GM19468 (cell line): Measurements from ENCODE around the gene TLCD3B.
A peak's percentile ranks its signal among the peaks of the same experiment; 100 is the strongest.
"Not testable (repeated sequence)": the region's sequence is repeated elsewhere in the genome, so short reads cannot be mapped to it uniquely, and the experiment has no call there.

Experiments used
- ATAC-seq: cut with Tn5 transposase; IDR thresholded peaks from one replicate; pipeline ENCODE4 v1.9.1; 2021; ENCODE audit warnings: mild to moderate bottlenecking, moderate library complexity, moderate number of reproducible peaks; ENCODE audit not compliant: unreplicated experiment; ENCODE audit errors: extremely low read depth

TLCD3B gene

DNA sequence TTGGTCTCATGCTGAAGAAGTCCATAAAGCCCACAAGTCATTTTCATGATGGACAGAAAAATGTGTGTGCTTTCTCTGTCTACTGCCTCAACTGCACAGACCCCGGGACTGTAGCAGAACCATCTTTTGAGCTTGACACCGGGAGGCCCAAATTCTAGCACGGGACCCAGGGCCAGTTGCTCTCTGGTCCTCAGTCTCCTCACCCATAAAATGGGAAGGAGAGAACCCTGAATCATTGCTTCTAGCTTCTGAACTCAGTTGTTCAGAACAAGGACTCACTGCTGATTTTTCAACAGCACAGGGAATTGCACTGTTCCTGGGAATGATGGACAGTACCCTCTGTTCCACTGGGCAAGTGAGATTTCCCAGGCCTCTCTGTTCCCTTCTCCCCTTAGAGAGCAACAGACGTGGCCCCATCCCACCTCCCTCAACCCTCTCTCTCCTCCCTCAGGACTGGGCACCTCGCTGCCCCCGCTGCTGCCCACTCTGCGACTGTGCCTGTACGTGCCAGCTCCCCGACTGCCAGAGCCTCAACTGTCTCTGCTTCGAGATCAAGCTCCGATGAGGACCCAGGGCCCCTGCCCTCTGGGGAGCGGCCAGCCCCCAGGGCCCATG is 32.3 kb upstream of the TLCD3B start:
- no peak for ATAC-seq

GRCh38 chr16:30060836-30061554 is 29.9 kb upstream of the TLCD3B start:
- ATAC-seq: no peak

DNA sequence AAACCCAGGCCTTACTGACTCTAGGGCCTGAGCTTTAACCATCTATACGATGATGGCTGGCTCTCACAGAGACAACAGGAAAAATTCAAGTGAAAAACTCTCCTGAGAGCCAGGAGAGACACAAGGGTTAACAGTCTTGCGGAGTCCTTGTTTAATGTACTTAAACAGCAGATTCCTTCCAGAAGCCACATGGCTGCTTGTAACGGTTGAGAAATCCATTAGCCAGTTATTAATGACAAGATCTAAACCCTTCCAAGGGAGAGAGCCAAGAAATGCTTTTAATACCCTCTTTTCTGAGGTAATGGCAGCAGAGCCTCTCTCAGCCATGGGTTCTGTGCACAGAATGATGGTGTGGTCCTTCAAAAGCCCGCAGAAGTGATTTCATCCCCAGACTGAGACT is 29.3 kb upstream of the TLCD3B start:
- no peak for ATAC-seq

GRCh38 chr16:30054959-30055553 is 24.0 kb upstream of the TLCD3B start:
- ATAC-seq: no peak

GRCh38 chr16:30054451-30054850 is 23.4 kb upstream of the TLCD3B start:
- no peak for ATAC-seq

GRCh38 chr16:30053376-30054015 is 22.4 kb upstream of the TLCD3B start:
- no peak for ATAC-seq

DNA sequence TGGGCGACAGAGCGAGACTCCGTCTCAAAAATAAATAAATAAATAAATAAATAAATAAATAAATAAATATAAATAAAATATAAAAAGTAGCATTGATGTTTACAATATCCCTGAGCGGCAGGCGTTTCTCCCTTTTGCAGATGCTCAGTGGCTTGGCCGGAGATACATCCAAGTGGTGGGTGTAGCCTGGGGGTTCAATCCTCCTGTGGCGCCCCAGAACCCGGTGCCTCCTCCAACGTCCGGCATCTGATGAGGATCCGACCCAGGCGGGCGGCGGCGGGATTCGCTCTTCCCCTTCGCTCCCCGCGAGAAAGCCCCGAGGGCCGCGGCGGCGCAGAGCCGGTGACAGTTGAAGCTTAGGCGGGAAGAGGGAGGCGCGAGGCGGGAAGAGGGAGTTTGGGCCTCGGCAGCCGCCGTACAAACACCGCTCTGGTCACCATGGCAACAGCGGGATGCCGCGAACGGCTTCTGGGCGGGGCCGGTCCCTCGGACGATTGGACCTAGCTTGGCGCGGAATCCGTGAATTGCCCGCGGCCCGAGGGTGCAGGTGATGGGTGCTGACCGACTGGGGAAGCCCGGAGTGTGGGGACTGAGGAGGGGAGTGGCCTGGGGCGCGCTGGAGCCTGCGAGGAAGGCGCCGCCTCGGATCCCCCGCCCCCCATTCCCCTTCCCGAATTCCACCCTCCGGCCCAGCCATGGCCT is 21.8 kb upstream of the TLCD3B start:
- ATAC-seq: peak; percentile 25

DNA sequence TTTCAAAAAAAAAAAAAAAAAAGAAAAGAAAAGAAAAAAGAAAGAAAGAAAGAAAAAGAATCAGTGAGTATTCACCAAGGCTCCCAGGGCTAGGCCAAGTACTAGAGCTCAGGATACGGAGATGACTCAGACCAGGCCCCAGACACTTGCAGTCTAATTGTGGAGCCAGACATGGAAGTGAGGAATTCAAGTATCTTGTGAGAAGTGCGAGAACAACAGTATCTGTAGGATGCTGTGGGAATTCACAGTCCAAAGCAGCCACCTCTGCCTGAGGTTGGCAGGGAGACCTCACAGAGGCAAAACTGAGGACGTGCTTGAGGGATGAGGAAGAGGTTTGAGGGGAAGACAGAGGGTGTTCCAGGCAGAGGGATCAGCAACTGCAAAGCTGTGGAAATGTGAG is 20.4 kb upstream of the TLCD3B start:
- no peak for ATAC-seq

GRCh38 chr16:30049871-30050270 is 18.8 kb upstream of the TLCD3B start:
- ATAC-seq: no peak

- no peak for ATAC-seq
Observed at GRCh38 chr16:30046588-30046987, 15.5 kb upstream of the TLCD3B start.

DNA sequence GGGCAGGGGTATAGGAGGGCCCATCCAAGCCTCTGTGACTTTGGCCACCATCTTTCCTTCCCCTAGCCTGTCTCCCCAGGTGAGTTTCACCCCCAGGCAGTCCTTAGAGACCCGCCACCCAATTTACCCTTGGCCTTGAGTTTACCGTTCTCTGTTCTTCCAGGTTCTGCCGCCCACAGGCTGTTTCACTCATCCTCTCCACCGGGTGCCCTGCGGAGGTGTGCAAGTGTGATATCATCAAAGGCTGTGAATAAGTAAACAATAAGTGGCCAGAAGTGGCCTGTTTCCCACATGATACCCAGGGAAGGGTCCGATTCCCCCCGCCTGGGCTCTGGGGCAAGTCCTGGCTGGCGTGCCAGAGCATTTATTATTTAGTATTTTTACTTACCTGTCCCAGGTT is 15.1 kb upstream of the TLCD3B start:
- no peak for ATAC-seq

DNA sequence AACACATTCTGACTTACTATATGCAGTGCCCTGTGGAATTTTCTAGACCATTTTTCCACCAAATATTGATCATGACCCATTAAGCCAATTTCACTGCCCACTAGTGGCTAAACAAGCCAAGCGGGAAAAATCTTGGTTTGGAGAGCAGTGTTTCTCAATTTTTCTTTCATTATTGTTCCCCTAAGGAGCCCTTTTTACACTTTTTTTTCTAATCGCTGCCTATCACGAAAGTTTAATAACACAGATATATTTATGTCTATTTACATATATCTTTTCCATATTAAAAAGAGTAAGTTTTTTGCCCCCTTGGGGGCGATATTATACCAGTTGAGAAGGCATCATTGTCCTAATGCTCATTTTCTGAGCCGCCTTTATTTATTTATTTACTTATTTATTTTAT is 10.8 kb upstream of the TLCD3B start:
- ATAC-seq: no peak

DNA sequence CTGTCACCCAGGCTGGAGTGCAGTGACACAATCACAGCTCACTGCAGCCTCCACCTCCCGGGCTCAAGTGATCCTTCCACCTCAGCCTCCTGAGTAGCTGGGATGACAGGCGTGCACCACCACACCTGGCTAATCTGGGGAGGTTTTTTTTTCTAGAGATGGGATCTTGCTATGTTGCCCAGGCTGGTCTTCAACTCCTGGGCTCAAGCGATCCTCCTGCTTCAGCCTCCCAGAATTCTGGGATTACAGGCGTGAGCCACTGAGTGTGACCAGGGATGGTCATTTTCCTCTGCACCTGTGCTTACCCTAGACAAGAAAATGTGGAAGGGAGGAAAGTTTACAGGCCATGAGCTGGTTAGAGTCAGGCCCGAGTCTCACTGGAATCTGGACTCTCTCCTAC is 9.6 kb upstream of the TLCD3B start:
- ATAC-seq: not testable (repeated sequence)

- ATAC-seq: no peak
Observed at GRCh38 chr16:30040221-30040620, 9.2 kb upstream of the TLCD3B start.

DNA sequence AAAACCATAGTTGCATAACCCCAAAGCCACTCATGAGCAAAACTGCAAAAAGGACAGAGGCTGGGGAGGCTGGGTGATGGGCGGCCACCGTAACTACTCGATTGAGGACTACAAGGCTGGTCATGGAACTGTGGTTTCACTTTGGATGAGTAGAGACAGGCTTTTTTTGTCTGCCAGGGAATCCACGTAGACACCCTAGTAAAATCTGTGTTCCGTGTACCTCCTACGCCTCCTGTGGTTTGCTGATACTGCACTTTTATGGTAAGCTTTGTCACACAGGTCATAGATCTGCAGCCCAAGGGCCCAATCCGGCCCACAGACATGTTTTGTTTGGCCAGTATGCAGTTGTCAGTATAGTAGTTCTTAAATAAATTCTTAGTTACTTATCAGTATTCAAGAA is 2.2 kb upstream of the TLCD3B start:
- no peak for ATAC-seq

DNA sequence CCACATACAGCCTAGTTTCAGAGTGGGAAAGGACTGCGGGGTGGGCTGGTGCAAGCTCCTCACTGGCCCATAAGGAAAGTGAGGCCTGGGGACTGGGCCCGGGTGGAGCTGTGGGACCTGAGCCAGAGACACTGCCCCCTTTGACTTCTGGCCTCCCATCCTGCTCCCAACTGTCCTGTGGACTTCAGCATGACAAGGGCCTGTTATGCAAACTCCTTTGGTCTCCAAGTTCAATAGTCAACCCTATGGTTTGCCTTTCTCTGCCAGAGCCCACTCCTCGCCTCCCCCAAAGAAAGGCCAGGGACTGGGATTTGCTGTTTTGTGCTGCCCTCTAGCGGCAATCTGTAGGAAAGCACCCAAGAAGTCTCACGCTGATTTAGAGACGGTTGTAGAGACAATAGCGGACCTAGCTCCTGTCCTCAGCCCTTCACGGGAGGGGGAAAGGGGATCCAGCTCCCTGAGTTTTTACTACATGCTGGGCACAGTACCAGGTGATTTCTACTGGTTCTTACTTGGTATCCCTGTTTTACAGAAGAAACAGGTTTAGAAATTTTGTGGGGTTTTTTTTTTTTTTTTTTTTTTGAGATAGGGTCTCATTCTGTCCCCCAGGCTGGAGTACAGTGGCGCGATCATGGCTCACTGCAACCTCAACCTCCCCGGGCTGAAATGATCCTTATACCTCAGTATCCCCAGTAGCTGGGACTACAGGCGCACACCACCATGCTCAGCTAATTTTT is 1.2 kb upstream of the TLCD3B start:
- no peak for ATAC-seq

DNA sequence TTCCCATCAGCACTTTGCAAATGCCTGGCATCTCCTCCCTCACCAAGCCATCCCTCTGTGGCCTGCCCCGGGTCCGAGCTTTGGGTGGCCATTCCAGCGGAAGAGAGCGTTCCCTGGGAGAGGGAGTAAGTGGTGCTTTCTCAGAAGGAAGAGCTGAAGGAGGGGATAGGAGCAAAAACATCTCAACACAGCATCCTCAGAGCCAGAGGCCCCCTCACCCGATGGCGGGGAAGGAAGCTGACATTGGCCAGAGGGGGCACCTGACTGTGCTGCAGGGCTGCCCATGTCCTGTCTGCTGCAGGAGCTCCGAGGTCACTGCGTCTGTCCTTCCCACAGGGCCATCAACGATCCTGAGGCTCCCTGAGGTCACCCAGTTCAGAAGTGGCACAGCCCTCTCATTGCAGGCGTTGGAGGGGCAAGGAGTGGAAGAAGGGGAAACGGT is 427 bp upstream of the TLCD3B start:
- ATAC-seq: no peak

GRCh38 chr16:30030011-30030685 is 923 bp downstream of the TLCD3B start:
- no peak for ATAC-seq

DNA sequence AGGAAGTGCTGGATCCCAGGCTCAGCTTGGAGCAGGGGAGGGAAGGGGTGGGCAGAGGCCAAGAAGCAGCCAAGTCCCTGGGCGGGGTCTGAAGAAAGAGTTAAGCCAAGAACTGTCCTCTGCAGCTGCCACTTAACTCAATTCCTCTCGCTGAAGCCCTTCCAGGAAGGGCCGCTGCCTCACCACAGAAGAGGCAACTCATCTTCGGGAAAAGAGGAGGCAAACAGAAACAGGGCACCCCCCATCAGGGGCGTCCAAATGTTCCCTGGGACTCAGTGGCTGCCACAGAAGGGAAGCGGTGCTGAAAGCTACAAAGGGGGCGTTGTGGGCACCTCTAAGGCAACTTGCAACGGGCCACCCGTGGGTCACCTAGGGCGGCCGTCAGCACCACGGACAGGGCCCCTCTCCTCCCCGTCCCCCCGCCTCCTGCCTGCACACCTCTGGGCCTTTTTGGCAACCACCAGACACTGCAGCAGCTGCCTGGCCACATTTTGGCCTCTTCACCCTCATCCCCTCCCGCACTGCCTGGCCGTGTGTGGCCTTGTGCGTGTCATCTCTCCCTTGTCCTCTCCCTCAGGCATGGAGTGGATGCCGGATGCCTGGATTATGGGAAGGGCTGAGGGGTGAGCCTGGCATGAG is 2.5 kb downstream of the TLCD3B start:
- no peak for ATAC-seq
